ENCODE data around the gene MSANTD1.

DNA sequence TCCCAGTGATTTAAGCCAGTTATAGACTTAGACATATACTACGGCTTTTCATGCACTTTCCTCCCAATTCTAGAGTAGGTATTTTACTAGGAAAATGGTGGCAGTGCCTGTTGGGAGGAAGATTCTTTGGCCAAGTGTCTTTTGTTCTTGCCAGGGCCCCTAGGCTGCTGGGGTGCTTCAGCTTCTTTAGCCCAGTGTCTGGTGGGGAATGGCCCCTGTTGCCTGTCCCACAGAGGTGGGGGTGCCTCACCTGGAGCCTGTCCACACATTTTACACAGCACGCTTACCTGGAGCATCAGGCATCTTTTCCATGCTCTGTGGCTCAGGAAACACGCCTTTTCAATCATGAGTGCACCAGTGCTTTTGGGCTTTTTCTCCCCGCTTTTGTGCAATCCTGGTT, 33.2 kb upstream of the MSANTD1 start:
- TF ChIP-seq RNF2 (IDR thresholded peaks at IDR 0.05; ENCODE audit: borderline replicate concordance, low read depth, low read length, missing control alignments, poor library complexity, severe bottlenecking) (no peak), EP300 (IDR thresholded peaks at IDR 0.05; ENCODE audit: borderline replicate concordance in 1 of 2, low read depth in 2 of 2, low read length in 2 of 2) (no peak), POLR2AphosphoS5 (IDR thresholded peaks at IDR 0.05; ENCODE audit: low read depth, low read length) (no peak), TAF1 (IDR thresholded peaks at IDR 0.05; ENCODE audit: low read depth, low read length) (no peak), POLR2A (IDR thresholded peaks at IDR 0.05; ENCODE audit: control extremely low read depth in 1 of 2, low read depth in 2 of 2, low read length in 2 of 2) (no peak)
- TF ChIP-seq, protein P1, sequence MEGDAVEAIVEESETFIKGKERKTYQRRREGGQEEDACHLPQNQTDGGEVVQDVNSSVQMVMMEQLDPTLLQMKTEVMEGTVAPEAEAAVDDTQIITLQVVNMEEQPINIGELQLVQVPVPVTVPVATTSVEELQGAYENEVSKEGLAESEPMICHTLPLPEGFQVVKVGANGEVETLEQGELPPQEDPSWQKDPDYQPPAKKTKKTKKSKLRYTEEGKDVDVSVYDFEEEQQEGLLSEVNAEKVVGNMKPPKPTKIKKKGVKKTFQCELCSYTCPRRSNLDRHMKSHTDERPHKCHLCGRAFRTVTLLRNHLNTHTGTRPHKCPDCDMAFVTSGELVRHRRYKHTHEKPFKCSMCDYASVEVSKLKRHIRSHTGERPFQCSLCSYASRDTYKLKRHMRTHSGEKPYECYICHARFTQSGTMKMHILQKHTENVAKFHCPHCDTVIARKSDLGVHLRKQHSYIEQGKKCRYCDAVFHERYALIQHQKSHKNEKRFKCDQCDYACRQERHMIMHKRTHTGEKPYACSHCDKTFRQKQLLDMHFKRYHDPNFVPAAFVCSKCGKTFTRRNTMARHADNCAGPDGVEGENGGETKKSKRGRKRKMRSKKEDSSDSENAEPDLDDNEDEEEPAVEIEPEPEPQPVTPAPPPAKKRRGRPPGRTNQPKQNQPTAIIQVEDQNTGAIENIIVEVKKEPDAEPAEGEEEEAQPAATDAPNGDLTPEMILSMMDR (IDR thresholded peaks at IDR 0.05; ENCODE audit: control extremely low read depth in 1 of 3, insufficient read depth in 1 of 3, low read depth in 1 of 3, low read length in 3 of 3) = no peak

Measured in H1 (cell line).